Hematopoietic multipotent progenitor cell treated with erythropoietin and hydrocortisone succinate and interleukin-3 and kit ligand, for 6 days (in vitro differentiated cells): ENCODE data around the gene SCNN1B.

Source experiments
- DNase-seq: peaks from one replicate; pipeline ENCODE4 v3.0.0-alpha.2; 2015

SCNN1B gene

DNA sequence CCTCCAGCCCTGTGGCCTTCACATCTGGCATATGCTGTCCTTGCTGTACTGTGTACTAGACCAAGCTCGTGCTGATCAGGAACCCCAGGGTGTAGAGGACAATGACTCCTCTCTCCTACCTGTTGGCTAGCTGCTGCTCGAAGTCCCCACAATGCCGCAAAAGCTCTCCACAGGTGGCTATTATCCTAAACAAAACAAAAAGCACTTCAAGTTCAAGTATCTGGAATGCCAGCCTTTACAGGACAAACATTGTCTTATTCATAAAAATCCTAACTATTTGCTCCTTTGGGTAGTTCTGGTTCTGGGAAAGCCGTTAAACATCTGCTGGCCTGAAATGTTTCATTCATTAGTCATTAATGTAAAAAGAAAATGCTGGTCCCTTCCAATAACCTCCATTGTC, 108.1 kb downstream of the SCNN1B start:
- DNase-seq: no peak

DNA sequence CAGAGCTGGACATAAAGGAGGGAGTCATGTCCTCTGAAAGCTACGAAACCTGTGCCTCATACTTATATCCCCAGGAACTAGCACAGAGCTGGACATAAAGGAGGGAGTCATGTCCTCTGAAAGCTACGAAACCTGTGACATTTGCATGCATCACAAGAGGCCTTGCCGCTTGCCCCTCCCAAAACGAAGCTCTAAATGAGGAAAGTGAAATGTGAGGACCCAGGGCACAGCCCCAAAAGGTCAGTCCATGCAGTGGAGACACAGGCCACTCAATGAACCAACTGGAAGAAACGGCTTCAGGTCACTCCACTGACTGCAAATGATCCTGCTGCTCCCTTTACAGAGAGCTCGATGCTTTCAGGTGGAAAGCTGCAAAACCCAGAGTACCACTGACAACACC, 112.6 kb downstream of the SCNN1B start:
- DNase-seq: no peak

DNA sequence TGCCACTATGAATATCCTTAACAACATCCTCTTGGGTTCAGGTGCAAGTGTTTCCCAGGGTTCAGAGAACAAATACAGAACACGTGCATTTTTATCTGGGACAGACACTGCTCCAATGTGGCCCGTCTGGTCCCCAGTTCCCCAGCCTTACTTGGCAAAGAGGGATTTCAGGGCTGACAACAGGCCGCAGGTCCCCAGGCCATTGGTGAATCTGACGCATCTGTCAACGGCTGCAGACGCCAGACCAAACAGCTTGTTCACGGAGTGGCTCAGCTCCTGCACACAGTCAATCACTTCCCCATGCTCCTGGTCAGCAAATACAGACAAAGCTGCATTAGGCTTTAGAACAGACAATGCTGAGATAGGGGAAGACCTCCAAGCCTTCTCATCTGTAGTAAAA, 114.7 kb downstream of the SCNN1B start:
- DNase-seq: no peak

DNA sequence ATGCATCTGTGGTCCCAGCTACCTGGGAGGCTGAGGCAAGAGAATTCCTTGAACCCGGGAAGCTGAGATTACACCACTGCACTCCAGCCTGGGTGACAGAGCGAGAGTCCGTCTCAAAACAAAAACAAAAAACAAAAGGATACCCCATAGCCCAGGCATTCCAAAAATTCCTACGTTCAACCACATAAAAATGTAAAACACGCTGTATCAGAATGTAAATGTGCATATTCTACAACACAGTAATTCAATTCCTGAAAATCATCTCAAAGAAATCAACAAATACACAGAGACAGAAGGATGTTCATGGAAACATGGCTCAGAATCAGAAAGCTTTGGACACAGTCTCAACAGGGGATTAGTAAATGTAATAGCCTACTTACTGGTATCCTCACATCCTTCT, 117.9 kb downstream of the SCNN1B start:
- no peak for DNase-seq

DNA sequence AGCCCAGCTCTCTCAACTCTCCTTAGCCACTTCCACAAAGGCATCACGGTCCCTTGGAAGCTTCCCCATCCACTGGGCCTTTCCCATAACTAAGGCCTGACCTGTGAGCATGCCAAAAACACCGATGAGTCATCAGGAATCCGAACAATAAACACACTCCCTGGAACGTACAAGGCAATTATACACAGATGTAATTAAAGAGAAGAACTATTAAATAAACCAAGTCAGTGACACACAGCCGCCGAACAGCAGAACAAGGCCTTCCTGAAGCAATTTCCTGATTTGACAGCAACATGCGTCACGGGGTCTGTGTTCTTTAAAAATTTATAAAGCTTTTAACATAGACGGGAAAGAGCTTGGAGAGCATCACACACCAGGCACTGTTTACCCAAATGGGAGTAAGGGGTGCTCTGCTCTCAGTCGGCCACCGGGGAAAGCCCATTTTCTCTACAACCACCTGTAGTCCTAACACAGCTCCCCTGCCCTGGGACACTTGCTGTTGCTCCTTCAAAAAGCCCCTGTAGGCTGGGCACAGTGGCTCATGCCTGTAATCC, 121.5 kb downstream of the SCNN1B start:
- no peak for DNase-seq

DNA sequence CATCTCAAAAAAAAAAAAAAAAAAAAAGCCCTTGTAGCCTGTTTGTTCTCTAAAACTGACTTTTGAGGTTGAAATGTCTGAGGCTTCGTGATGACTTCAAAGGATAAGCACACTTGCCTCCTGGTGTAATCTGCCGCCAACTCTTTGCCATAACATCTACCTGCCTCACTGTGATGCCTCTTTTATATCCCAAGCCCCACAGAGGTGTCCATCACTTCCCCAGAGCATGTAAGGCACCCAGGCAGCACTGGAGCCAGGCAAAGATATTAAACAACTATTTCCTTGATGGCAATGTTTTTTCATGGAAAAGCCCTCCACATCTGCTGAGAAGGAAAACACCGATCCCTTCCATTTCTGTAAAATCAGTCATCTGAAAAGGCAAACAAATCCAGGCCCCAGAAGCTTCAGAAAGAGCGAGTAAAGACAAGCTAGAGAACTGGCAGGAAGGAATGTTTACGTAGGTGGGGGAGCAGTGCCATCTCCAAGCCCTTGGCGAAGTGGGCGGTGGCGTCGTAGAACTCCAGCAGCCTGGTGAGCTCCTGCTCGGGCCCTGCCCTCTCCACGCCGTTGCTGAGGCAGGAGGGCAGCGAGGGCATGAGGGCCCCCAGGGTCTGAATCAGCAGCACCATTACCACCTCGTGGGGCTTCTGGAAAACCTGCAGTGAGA, 122.3 kb downstream of the SCNN1B start:
- DNase-seq: no peak

DNA sequence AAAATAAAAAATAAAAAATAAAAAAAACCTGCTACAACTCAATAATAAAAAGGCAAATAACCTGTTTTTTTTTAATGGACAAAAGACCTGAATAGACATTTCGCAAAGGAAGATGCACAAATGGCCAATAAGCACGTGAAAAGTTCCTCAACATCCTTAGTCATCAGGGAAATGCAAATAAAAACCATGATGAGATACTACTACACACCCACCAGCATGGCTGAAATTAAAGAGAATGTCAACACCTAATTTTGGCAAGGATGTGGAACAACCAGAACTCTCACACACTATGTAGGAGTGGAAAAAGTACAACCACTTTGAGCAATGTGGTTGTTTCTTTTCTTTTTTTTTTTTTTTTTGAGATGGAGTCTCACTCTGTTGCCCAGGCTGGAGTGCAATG, 126.2 kb downstream of the SCNN1B start:
- no peak for DNase-seq
